A673 (cell line): Measurements from ENCODE around the gene F13A1. TPM values are rescaled to one million over a fixed set of nuclear protein-coding genes. Genes with fewer than 3 reads are reported as not detected.

Experiments used
- BruUV-seq: library from RNA; stranded (reverse); fragments of 400-500 nt; replicated peaks from 2 replicates; lab custom pipeline; 2021; lab: Mats Ljungman, UMichigan
- CTCF ChIA-PET: fragments of 300-600 bp; sonication (Branson Sonifier 250); formaldehyde crosslinking; loops from one replicate; lab custom pipeline; 2022; ENCODE audit warnings: antibody characterized with exemption; lab: Charles Lee
- POLR2A ChIA-PET: fragments of 300-600 bp; sonication (Branson Sonifier 250); formaldehyde crosslinking; loops from one replicate; lab custom pipeline; 2022; ENCODE audit warnings: antibody characterized with exemption; ENCODE audit not compliant: low non-redundant PET; lab: Charles Lee
- DNase-seq: peaks from one replicate; pipeline ENCODE4 v3.0.0-alpha.2; 2015; ENCODE audit warnings: low spot score
- H3K27ac ChIP-seq: fragments of 200-600 bp; sonication (generic); 2 replicates; pipeline ENCODE4 v1.5.1; 2016; ENCODE audit warnings: mixed run types, low read depth, mild to moderate bottlenecking, mixed read lengths, antibody characterized with exemption, low read length; ENCODE audit not compliant: poor library complexity, severe bottlenecking
- H3K27me3 ChIP-seq: fragments of 200-600 bp; sonication (generic); replicated peaks from 2 replicates; pipeline ENCODE4 v1.6.1; 2017; ENCODE audit warnings: mixed run types, low read depth, mild to moderate bottlenecking, mixed read lengths, antibody characterized with exemption, low read length; ENCODE audit not compliant: insufficient read depth, poor library complexity
- H3K36me3 ChIP-seq: fragments of 200-600 bp; sonication (generic); 2 replicates; pipeline ENCODE4 v1.6.1; 2016; ENCODE audit warnings: mixed run types, mild to moderate bottlenecking, mixed read lengths, antibody characterized with exemption, low read length; ENCODE audit not compliant: insufficient read depth, poor library complexity, severe bottlenecking
- H3K4me1 ChIP-seq: fragments of 200-600 bp; sonication (generic); 2 replicates; pipeline ENCODE4 v1.6.1; 2017; ENCODE audit warnings: mixed run types, mild to moderate bottlenecking, mixed read lengths, antibody characterized with exemption, low read length; ENCODE audit not compliant: insufficient read depth, poor library complexity, severe bottlenecking
- H3K4me3 ChIP-seq: fragments of 200-600 bp; sonication (generic); 2 replicates; pipeline ENCODE4 v1.5.1; 2016; ENCODE audit warnings: low read depth, mixed run types, mild to moderate bottlenecking, mixed read lengths, low read length; ENCODE audit not compliant: poor library complexity, severe bottlenecking
- H3K9me3 ChIP-seq: fragments of 200-600 bp; sonication (generic); 2 replicates; pipeline ENCODE4 v1.6.1; 2016; ENCODE audit warnings: mixed run types, low read depth, mild to moderate bottlenecking, mixed read lengths, antibody characterized with exemption, low read length; ENCODE audit not compliant: poor library complexity, severe bottlenecking
- EZH2 ChIP-seq: fragments of 200-600 bp; sonication (generic); IDR thresholded peaks from 2 replicates; pipeline ENCODE4 v1.6.1; 2017; ENCODE audit warnings: borderline replicate concordance, low read depth, mild to moderate bottlenecking, mixed read lengths, antibody characterized with exemption, low read length; ENCODE audit not compliant: poor library complexity, severe bottlenecking
- intact Hi-C: fragments of 100-400 bp; cut with micrococcal nuclease; formaldehyde crosslinking; loops from one replicate; pipeline ENCODE4 v1.10.0; 2022; ENCODE audit not compliant: unreplicated experiment
- total RNA-seq: library from RNA; stranded (reverse); gene quantifications from 2 replicates; pipeline ENCODE4 v1.2.3, GENCODE V29; 2021
- TF ChIP-seq, protein P1 (sequence below): fragments of 300-800, 200-600 bp; sonication (generic); conservative IDR thresholded peaks from 2 replicates; pipeline ENCODE4 v1.5.1; 2017; ENCODE audit warnings: low read depth, mild to moderate bottlenecking, antibody characterized with exemption, low read length, moderate library complexity, mixed read lengths

F13A1 gene
- total RNA-seq, 1 experiment from 2014 or later = not detected

DNA sequence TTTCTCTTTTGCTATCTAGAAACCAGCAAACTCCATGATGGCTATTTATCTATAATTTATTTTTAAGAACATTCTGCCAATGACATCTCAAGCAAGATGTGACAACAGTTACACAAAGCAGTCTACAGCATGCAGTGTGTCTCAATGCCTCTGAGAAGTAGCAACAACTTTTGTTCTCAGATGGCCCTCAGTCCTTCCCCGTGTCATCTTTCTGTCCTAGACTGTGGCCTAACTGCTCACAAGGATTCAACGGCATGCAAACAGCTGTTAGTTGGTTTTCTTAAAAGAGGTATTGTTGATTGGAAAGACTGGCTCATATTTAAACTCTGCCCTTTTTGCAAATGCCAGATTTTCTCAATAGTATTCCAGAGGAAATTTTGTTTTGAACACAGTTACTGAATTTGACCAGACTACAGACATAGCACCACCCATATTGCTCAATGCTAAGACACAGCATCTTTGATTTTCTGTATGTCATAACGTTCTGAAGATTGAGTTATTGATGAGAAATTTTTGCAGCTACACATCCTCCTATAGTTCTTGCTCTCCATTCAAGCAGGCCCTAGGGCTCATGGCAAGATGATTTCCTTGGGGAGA, 26.1 kb upstream of the F13A1 start:
- no peak overlapping the region for H3K27ac ChIP-seq
- no peaks in the 10 kb centered on the region for H3K4me1 ChIP-seq
- no peaks in the 10 kb centered on the region for H3K9me3 ChIP-seq
- H3K36me3 ChIP-seq = no peaks in the 10 kb centered on the region
- CTCF ChIA-PET = no interaction called here
- H3K27me3 ChIP-seq = peaks cover 7% of the 10 kb centered on the region
- no peak for TF ChIP-seq EZH2
- TF ChIP-seq, protein P1, sequence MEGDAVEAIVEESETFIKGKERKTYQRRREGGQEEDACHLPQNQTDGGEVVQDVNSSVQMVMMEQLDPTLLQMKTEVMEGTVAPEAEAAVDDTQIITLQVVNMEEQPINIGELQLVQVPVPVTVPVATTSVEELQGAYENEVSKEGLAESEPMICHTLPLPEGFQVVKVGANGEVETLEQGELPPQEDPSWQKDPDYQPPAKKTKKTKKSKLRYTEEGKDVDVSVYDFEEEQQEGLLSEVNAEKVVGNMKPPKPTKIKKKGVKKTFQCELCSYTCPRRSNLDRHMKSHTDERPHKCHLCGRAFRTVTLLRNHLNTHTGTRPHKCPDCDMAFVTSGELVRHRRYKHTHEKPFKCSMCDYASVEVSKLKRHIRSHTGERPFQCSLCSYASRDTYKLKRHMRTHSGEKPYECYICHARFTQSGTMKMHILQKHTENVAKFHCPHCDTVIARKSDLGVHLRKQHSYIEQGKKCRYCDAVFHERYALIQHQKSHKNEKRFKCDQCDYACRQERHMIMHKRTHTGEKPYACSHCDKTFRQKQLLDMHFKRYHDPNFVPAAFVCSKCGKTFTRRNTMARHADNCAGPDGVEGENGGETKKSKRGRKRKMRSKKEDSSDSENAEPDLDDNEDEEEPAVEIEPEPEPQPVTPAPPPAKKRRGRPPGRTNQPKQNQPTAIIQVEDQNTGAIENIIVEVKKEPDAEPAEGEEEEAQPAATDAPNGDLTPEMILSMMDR = no peak
- no TSS peak for BruUV-seq
- intact Hi-C loops = no loop called here
- POLR2A ChIA-PET = no interaction called here
- DNase-seq = no peak
- no peak overlapping the region for H3K4me3 ChIP-seq

DNA sequence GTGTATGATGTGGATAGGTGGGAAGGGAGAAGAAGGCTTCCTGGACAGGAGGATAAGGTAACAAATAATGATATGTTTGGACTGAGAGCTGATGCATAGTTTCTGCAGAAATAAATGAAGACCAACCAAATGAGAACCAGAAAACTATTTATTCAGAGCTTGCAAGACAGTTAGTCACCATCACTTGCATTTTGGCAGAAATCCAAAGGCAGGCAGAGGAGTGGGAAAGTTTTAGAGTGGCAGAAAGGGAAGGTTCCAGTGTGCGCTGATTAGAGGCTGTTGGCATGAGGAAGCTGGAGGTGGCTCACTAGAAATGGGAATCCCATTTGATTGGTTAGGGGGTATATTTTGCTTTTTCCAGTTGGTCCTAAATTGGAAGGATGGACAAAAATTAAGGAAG, 13.0 kb upstream of the F13A1 start:
- H3K4me3 ChIP-seq = no peak overlapping the region
- H3K9me3 ChIP-seq = no peaks in the 10 kb centered on the region
- DNase-seq = peak; percentile 57
- ChIA-PET CTCF (no interaction called here), POLR2A (no interaction called here)
- H3K27me3 ChIP-seq = peaks cover 6% of the 10 kb centered on the region
- H3K36me3 ChIP-seq = no peaks in the 10 kb centered on the region
- intact Hi-C loops = no loop called here
- TF ChIP-seq, protein P1 = no peak
- TF ChIP-seq EZH2 = no peak
- no TSS peak for BruUV-seq
- H3K27ac ChIP-seq = no peak overlapping the region
- H3K4me1 ChIP-seq = no peaks in the 10 kb centered on the region

DNA sequence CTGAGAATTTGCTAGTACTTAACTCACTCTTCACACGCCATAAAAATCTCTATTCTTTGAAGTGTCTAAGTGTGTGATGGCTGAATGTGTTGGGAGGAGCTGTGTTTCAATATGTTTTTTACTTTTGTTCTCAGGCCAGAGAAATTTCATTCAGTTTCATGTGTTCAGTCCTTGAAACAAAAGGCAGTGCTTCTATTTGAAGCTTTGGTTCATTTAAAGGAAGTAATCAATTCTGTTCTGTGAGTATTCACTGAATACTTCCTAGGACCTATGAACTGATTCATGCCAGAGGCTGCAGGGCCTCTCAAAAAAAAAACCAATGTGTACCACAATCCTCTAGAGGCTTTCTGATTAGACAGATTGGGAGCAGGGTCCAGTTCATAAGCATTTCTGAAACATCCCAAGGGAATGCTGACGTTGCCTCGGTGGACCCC, 12.4 kb upstream of the F13A1 start:
- TF ChIP-seq, protein P1 = no peak
- intact Hi-C loops = no loop called here

More for the DNA sequence above, 12.4 kb upstream of the F13A1 start:
- H3K4me1 ChIP-seq = no peaks in the 10 kb centered on the region
- no peak overlapping the region for H3K4me3 ChIP-seq
- no peak overlapping the region for H3K27ac ChIP-seq
- DNase-seq = no peak
- H3K9me3 ChIP-seq = no peaks in the 10 kb centered on the region
- peaks cover 3% of the 10 kb centered on the region for H3K27me3 ChIP-seq
- no TSS peak for BruUV-seq
- ChIA-PET POLR2A (no interaction called here), CTCF (no interaction called here)
- no peaks in the 10 kb centered on the region for H3K36me3 ChIP-seq
